GM12891 (cell line): ENCODE measurements around the gene IFIT5. TPM values are rescaled to one million over a fixed set of nuclear protein-coding genes. Genes with fewer than 3 reads are reported as not detected.

Experiments
- DNase-seq: peaks from one replicate; pipeline ENCODE4 v3.0.0; 2011; ENCODE audit warnings: low spot score; ENCODE audit not compliant: insufficient read length
- FAIRE-seq: peaks from 2 replicates; lab custom pipeline; 2011; peaks lifted over from hg19 to GRCh38; lab: Jason Lieb, UNC
- PAX5 ChIP-seq: IDR thresholded peaks from 2 replicates; pipeline ENCODE4 v1.6.1; 2011; ENCODE audit warnings: low read length, moderate library complexity, mild to moderate bottlenecking; ENCODE audit not compliant: insufficient read depth, severe bottlenecking
- POLR2A ChIP-seq: IDR thresholded peaks from 2 replicates; pipeline ENCODE4 v1.6.1; 2011; ENCODE audit warnings: low read depth, low read length, control low read depth
- POLR2AphosphoS5 ChIP-seq: IDR thresholded peaks from 2 replicates; pipeline ENCODE4 v1.6.1; 2011; ENCODE audit warnings: low read depth, low read length, control low read depth
- POU2F2 ChIP-seq: IDR thresholded peaks from 2 replicates; pipeline ENCODE4 v1.6.1; 2011; ENCODE audit warnings: low read depth, mild to moderate bottlenecking, control low read depth, low read length, moderate library complexity
- SPI1 ChIP-seq: IDR thresholded peaks from 2 replicates; pipeline ENCODE4 v1.6.1; 2011; ENCODE audit warnings: low read depth, low read length, control low read depth
- TAF1 ChIP-seq: IDR thresholded peaks from 2 replicates; pipeline ENCODE4 v1.6.1; 2011; ENCODE audit warnings: low read depth, low read length, control low read depth
- polyA plus RNA-seq: library from polyadenylated mRNA; unstranded; fragments of >200 nt; gene quantifications from one replicate; pipeline ENCODE4 v1.2.1, GENCODE V29; 2012; ENCODE audit warnings: low read depth, missing spikeins, inconsistent platforms; ENCODE audit not compliant: missing spikeins

The IFIT5 gene, protein sequence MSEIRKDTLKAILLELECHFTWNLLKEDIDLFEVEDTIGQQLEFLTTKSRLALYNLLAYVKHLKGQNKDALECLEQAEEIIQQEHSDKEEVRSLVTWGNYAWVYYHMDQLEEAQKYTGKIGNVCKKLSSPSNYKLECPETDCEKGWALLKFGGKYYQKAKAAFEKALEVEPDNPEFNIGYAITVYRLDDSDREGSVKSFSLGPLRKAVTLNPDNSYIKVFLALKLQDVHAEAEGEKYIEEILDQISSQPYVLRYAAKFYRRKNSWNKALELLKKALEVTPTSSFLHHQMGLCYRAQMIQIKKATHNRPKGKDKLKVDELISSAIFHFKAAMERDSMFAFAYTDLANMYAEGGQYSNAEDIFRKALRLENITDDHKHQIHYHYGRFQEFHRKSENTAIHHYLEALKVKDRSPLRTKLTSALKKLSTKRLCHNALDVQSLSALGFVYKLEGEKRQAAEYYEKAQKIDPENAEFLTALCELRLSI
- polyA plus RNA-seq, result 4.2 TPM

GRCh38 chr10:89414146-89414878, at the start of gene IFIT5:
IFIT5 (plus strand) TSS chr10:89414568; CDS start chr10:89414799, 231 bp downstream.
- DNase-seq, result peak; percentile 48
- no peak for TF ChIP-seq SPI1
- TF ChIP-seq PAX5, result no peak
- peak; percentile 35; the same call in 1 of the 2 replicates for TF ChIP-seq TAF1
- TF ChIP-seq POLR2A, result 0 out of 2 replicates have a peak, but pooled peaks have one; percentile 22
- TF ChIP-seq POU2F2, result peak; percentile 25; the same call in 1 of the 2 replicates
- no peak; the same call in 1 of the 2 replicates for TF ChIP-seq POLR2AphosphoS5
- FAIRE-seq, result peak; percentile 71

- no peak for DNase-seq
- TF ChIP-seq SPI1 (no peak), POLR2AphosphoS5 (no peak), TAF1 (no peak), POU2F2 (peak; percentile 45; the same call in 1 of the 2 replicates)
- FAIRE-seq, result peak; percentile 83
Measured at GRCh38 chr10:89367529-89367928, 46.8 kb upstream of the IFIT5 start.

DNA sequence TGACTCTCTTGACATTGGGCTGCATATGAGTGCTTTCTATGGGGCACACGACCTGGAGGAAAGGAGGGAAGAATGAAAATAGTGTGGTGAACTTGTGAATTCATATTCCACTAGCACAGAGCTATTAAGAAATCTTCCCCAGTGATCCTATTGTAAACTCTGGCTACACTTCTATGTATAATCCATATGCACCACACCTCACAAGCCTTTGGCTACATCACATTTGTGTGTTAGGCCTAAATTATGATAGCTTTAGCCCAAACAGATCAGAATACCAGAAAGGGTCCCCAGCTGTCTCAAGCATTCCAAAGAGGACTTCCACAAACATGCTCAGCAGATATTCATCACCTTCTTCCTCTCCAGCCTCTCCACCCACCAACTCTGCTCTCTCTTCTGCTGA, 46.2 kb upstream of the IFIT5 start:
- FAIRE-seq, result no peak
- no peak for DNase-seq
- no peak for TF ChIP-seq POU2F2
- TF ChIP-seq POLR2AphosphoS5, result no peak
- TF ChIP-seq POLR2A, result no peak

DNA sequence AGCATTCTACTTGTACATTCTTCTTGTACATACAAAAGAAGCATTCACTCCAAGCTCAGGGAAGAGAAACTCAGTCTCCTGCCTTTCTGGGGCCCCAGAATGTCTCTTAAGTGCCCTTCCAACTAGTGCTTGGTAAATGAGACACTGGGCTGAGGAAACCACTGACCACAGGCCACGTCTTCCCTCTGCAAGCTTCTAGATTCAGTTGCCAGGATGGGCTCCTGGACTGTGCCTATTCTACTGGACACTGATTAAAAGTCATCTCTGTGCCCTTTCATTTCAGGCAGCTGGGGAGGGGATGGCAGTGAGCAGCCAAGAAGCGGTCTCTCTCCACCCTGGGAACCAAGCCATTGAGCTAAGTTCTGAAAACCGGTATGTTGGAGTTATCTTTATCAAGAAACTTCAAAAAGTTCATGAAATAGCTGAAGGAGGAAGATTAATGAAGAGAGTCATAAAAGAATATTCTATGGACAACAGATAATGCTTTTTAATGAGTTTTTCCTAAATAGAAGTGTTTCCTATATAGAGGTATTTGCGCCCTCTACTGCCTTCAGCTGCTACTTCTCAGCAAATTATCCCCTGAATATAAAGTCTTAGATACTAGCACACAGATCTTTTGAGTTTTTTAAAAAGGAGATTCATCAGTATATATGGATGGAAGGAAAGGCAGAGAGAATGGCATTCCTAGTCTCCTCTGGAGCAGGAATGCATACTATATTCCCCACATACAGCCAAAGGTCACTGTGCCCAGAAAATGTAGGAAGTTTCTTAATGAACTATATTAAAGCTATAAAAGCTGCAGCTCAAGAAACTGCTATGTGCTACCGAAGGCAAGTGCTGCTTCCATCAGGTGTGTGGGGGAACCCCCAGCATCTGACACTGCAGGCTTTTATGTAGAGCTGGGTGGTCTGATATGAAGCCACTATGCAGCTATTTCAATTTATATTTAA, 44.9 kb upstream of the IFIT5 start:
- DNase-seq (no peak), FAIRE-seq (peak; percentile 31)
- TF ChIP-seq POLR2A, result no peak
- no peak for TF ChIP-seq SPI1
- no peak for TF ChIP-seq POLR2AphosphoS5
- TF ChIP-seq POU2F2, result no peak
- TF ChIP-seq PAX5, result no peak
- TF ChIP-seq TAF1, result no peak

GRCh38 chr10:89371079-89371478, 43.3 kb upstream of the IFIT5 start:
- TF ChIP-seq POLR2A (no peak), TAF1 (no peak), PAX5 (no peak), SPI1 (no peak), POU2F2 (no peak), POLR2AphosphoS5 (no peak)
- FAIRE-seq (no peak), DNase-seq (no peak)

- TF ChIP-seq TAF1 (no peak), POU2F2 (no peak), POLR2A (no peak), POLR2AphosphoS5 (no peak), SPI1 (no peak), PAX5 (no peak)
- DNase-seq (no peak), FAIRE-seq (no peak)
Measured at GRCh38 chr10:89371987-89372386, 42.4 kb upstream of the IFIT5 start.

GRCh38 chr10:89373916-89374711, 40.3 kb upstream of the IFIT5 start:
- no peak for DNase-seq
- no peak for TF ChIP-seq POU2F2
- no peak for TF ChIP-seq PAX5
- TF ChIP-seq POLR2AphosphoS5, result no peak
- TF ChIP-seq SPI1, result no peak
- no peak for TF ChIP-seq TAF1
- TF ChIP-seq POLR2A, result no peak
- FAIRE-seq, result no peak

DNA sequence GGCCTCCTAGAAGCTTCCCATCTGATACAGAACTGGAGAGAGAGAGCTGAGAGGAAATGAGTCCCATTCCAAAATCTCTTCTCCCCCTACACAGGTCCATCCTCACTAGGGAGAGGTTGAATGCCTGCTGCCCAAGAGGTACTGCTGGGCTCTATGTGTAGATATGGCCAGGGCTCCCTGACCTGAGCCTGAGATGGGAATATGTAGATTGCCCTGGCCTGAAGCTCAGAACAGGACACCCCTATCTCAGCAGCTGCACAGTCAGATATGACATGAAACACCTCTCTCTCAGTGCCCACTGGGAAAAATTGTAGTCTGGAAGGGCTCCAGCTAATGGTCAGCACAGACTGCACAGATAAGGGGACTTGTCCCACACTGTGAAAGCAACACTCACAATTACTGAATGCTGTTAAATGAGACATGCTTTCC, 39.6 kb upstream of the IFIT5 start:
- no peak for TF ChIP-seq POU2F2
- TF ChIP-seq TAF1, result no peak
- TF ChIP-seq POLR2AphosphoS5, result no peak
- TF ChIP-seq POLR2A, result no peak
- no peak for TF ChIP-seq SPI1
- no peak for TF ChIP-seq PAX5
- no peak for FAIRE-seq
- DNase-seq, result no peak
